Ascending aorta (tissue), 2 donors: ENCODE data around the gene TNK2. TPM values are rescaled to one million over a fixed set of nuclear protein-coding genes. Genes with fewer than 3 reads are reported as not detected.
"Not testable (repeated sequence)": the region's sequence is repeated elsewhere in the genome, so short reads cannot be mapped to it uniquely, and the experiment has no call there.

Source experiments
- DNase-seq, 2 donors: peaks; one replicate each; pipeline ENCODE4 v3.0.0-alpha.2; 2019; ENCODE audit warnings: low spot score in 2 of 2
- H3K27ac ChIP-seq, 2 donors: fragments of 200-600 bp; sonication (generic); one replicate each; pipeline ENCODE4 v1.5.1; 2016 to 2017; ENCODE audit warnings: mild to moderate bottlenecking in 1 of 2
- H3K27me3 ChIP-seq: fragments of 200-600 bp; sonication (generic); one replicate; pipeline ENCODE4 v1.5.1; 2017
- H3K36me3 ChIP-seq, 2 donors: fragments of 200-600 bp; sonication (generic); one replicate each; pipeline ENCODE4 v1.5.1; 2016
- H3K4me1 ChIP-seq, 2 donors: fragments of 200-600 bp; sonication (generic); one replicate each; pipeline ENCODE4 v1.5.1; 2016 to 2017; ENCODE audit warnings: mild to moderate bottlenecking in 1 of 2
- H3K4me3 ChIP-seq, 2 donors: fragments of 200-600 bp; sonication (generic); one replicate each; pipeline ENCODE4 v1.5.1; 2016 to 2017; ENCODE audit warnings: mild to moderate bottlenecking in 1 of 2
- H3K9me3 ChIP-seq, 2 donors: fragments of 200-600 bp; sonication (generic); one replicate each; pipeline ENCODE4 v1.5.1; 2016
- intact Hi-C: fragments of 100-400 bp; cut with DNase I; formaldehyde crosslinking; loops from one replicate; pipeline ENCODE4 v1.15.1; 2023
- total RNA-seq: library from RNA; depleted of rRNA; stranded (reverse); fragments of >200 nt; gene quantifications from one replicate; pipeline ENCODE4 v1.1.0, GENCODE V29; 2016
- TF ChIP-seq, protein P1 (sequence below), 3 experiments: fragments of 200-600 bp in 2 of 3; fragments of 450-650 bp in 1 of 3; sonication (generic) in 2 of 3; IDR thresholded peaks; one replicate each; pipeline ENCODE4 v1.5.1; 2016 to 2019; ENCODE audit warnings: antibody characterized with exemption in 3 of 3, mild to moderate bottlenecking in 1 of 3, moderate library complexity in 1 of 3

Gene TNK2
- total RNA-seq, 1 donor from 2014 or later: 164 TPM

DNA sequence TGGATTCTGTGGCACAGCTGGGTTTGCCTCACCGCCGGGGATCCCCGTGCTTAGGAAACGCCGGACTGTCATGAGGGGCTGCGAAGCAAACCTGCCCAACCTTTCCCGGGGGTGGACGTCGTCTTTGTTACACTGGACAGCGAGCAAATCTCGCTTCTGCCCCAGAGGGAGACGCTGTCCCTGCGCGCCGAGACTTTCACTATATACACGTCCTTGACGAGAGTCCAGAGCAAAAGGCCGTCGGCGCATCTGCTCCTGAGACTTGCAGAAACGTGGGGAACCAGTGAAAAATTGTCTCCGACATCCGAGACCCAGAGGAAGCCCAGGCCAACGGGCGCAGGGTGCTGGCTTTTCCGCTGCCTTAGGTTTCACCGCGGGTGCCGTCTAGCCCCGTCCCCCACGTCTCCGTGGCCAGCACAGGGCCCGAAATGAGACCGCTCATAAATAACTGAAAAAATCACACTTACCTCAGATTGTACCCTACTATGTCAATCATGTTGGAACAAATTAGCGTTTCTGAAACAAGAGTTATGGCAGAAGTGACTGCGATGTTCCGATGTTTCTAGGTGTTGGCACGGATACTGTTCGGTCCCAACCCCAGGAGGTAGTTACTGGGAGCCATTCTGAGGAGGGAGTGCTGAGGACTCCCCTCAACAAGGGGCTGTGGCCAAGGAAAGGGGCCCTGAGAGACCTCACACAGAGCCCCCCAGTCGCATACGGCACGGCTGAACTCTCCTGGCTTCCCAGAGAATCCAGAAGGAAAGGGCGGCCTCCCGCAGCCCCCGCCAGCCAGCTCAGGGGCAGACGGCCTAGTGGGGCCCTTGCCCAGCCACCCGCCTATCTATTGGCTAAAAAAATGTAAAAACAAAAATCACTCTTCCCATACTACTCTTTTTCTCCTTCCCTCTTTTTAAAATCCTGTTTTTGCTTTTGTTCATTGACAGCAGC, 82.2 kb downstream of the TNK2 start:
- Histone ChIP-seq H3K27me3 (no peaks in the 10 kb centered on the region), H3K4me3 (no peak overlapping the region), H3K4me1 (no peaks in the 10 kb centered on the region), H3K27ac (no peak overlapping the region), H3K9me3 (no peaks in the 10 kb centered on the region), H3K36me3 (no peaks in the 10 kb centered on the region)
- TF ChIP-seq, protein P1, sequence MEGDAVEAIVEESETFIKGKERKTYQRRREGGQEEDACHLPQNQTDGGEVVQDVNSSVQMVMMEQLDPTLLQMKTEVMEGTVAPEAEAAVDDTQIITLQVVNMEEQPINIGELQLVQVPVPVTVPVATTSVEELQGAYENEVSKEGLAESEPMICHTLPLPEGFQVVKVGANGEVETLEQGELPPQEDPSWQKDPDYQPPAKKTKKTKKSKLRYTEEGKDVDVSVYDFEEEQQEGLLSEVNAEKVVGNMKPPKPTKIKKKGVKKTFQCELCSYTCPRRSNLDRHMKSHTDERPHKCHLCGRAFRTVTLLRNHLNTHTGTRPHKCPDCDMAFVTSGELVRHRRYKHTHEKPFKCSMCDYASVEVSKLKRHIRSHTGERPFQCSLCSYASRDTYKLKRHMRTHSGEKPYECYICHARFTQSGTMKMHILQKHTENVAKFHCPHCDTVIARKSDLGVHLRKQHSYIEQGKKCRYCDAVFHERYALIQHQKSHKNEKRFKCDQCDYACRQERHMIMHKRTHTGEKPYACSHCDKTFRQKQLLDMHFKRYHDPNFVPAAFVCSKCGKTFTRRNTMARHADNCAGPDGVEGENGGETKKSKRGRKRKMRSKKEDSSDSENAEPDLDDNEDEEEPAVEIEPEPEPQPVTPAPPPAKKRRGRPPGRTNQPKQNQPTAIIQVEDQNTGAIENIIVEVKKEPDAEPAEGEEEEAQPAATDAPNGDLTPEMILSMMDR (IDR thresholded peaks at IDR 0.05): no peak
- intact Hi-C loops: no loop called here
- DNase-seq: no peak

GRCh38 chr3:195825191-195825588, 83.2 kb downstream of the TNK2 start:
- no peak for DNase-seq
- H3K27ac ChIP-seq: no peak overlapping the region
- H3K36me3 ChIP-seq: no peaks in the 10 kb centered on the region
- intact Hi-C loops: no loop called here
- no peaks in the 10 kb centered on the region for H3K4me1 ChIP-seq
- no peaks in the 10 kb centered on the region for H3K27me3 ChIP-seq
- TF ChIP-seq, protein P1 (IDR thresholded peaks at IDR 0.05): no peak
- H3K4me3 ChIP-seq: no peak overlapping the region
- H3K9me3 ChIP-seq: no peaks in the 10 kb centered on the region

GRCh38 chr3:195824425-195825190, 83.7 kb downstream of the TNK2 start:
- DNase-seq, H3K4me3 ChIP-seq, H3K4me1 ChIP-seq, H3K36me3 ChIP-seq, intact Hi-C loops, H3K9me3 ChIP-seq, H3K27ac ChIP-seq, H3K27me3 ChIP-seq: not testable (repeated sequence)

DNA sequence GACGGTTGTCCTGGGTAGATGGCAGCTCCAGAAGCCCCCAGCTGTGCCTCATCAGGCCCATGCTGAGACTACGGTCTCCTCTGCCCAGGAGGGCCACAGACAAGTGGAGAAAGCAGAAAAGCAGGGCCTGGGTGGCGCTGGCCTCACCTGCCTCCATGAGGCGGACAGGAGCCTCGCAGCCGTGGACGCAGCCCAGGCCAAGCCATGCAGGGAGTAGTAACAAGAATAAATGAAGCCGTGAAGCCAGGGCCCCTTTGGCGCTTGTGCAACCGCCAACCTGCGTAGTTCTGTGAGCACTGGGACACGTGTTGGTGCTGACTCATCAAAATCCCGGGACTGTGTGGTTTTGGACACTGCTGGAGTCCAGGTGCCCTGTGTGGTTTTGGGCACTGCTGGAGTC, 84.4 kb downstream of the TNK2 start:
- Histone ChIP-seq H3K27ac (no peak overlapping the region), H3K4me3 (no peak overlapping the region), H3K36me3 (no peaks in the 10 kb centered on the region), H3K9me3 (no peaks in the 10 kb centered on the region), H3K4me1 (no peaks in the 10 kb centered on the region), H3K27me3 (no peaks in the 10 kb centered on the region)
- no peak for DNase-seq
- TF ChIP-seq, protein P1 (IDR thresholded peaks at IDR 0.05): no peak
- intact Hi-C loops: no loop called here

DNA sequence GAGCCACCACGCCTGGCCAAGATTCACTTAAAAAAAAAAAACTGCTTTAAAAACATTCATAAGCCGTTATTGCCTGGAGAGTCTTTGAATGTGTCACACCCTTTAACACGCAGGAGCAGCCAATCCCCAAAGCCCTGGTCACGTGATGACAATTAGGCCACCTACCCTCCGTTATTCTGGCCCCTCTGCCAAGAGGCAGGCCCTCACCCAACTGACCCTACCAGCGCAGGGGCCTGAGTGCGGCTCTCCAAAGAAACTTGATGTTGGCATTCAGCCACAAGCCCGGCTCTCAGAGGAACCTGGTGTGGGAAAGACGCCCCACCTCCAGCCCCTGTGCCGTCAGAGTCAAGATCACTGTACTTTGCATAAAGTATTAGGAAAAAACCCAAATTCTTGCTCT, 85.1 kb downstream of the TNK2 start:
- TF ChIP-seq, protein P1 (IDR thresholded peaks at IDR 0.05): no peak
- intact Hi-C loops: no loop called here

GRCh38 chr3:195822131-195822696, 86.1 kb downstream of the TNK2 start:
- intact Hi-C loops: no loop called here
- Histone ChIP-seq H3K4me1 (no peaks in the 10 kb centered on the region), H3K27ac (no peak overlapping the region), H3K9me3 (no peaks in the 10 kb centered on the region), H3K27me3 (no peaks in the 10 kb centered on the region), H3K4me3 (no peak overlapping the region), H3K36me3 (no peaks in the 10 kb centered on the region)
- no peak for DNase-seq
- TF ChIP-seq, protein P1 (IDR thresholded peaks at IDR 0.05): no peak

More for the DNA sequence above, 85.1 kb downstream of the TNK2 start:
- no peaks in the 10 kb centered on the region for H3K9me3 ChIP-seq
- no peaks in the 10 kb centered on the region for H3K27me3 ChIP-seq
- H3K27ac ChIP-seq: no peak overlapping the region
- no peak overlapping the region for H3K4me3 ChIP-seq
- H3K36me3 ChIP-seq: no peaks in the 10 kb centered on the region
- H3K4me1 ChIP-seq: no peaks in the 10 kb centered on the region
- DNase-seq: no peak
